GM23338 (cell line): Measurements from ENCODE around the gene INS. TPM values are rescaled to one million over a fixed set of nuclear protein-coding genes. Genes with fewer than 3 reads are reported as not detected.
A peak's percentile ranks its signal among the peaks of the same experiment; 100 is the strongest.

Experiments
- ATAC-seq: fragments of 200-7000 bp; cut with Tn5 transposase; 3 replicates; pipeline ENCODE4 v1.9.1; 2020
- DNase-seq: peaks from one replicate; pipeline ENCODE4 v3.0.0-alpha.2; 2015; ENCODE audit warnings: low spot score
- H2AFZ ChIP-seq: fragments of 200-600 bp; sonication (generic); 2 replicates; pipeline ENCODE4 v1.8.0; 2016; ENCODE audit warnings: antibody characterized with exemption, mild to moderate bottlenecking, moderate library complexity
- H3F3A ChIP-seq: fragments of 200-600 bp; sonication (generic); replicated peaks from 2 replicates; pipeline ENCODE4 v1.8.0; 2017; ENCODE audit warnings: antibody characterized with exemption, mixed run types, low read depth
- H3K27ac ChIP-seq: fragments of 200-600 bp; sonication (generic); 2 replicates; pipeline ENCODE4 v1.6.1; 2016; ENCODE audit warnings: low read depth
- H3K27me3 ChIP-seq: fragments of 200-600 bp; sonication (generic); 2 replicates; pipeline ENCODE4 v1.8.0; 2016; ENCODE audit warnings: mild to moderate bottlenecking, mixed run types, moderate library complexity; ENCODE audit not compliant: insufficient read depth
- H3K36me3 ChIP-seq: fragments of 200-600 bp; sonication (generic); 2 replicates; pipeline ENCODE4 v1.8.0; 2016; ENCODE audit warnings: mild to moderate bottlenecking; ENCODE audit not compliant: insufficient read depth
- H3K4me1 ChIP-seq: fragments of 200-600 bp; sonication (generic); 2 replicates; pipeline ENCODE4 v1.8.0; 2016; ENCODE audit warnings: mild to moderate bottlenecking, moderate library complexity; ENCODE audit not compliant: insufficient read depth
- H3K4me2 ChIP-seq: fragments of 200-600 bp; sonication (generic); 2 replicates; pipeline ENCODE4 v1.7.1; 2017; ENCODE audit warnings: mixed run types
- H3K4me3 ChIP-seq: fragments of 200-600 bp; sonication (generic); 2 replicates; pipeline ENCODE4 v1.6.1; 2016; ENCODE audit warnings: mixed run types
- H3K79me2 ChIP-seq: fragments of 200-600 bp; sonication (generic); replicated peaks from 2 replicates; pipeline ENCODE4 v1.8.0; 2017; ENCODE audit warnings: mild to moderate bottlenecking; ENCODE audit not compliant: insufficient read depth
- H3K9me2 ChIP-seq: fragments of 200-600 bp; sonication (generic); 2 replicates; pipeline ENCODE4 v1.8.0; 2017; ENCODE audit not compliant: insufficient read depth
- H4K20me1 ChIP-seq: fragments of 200-600 bp; sonication (generic); replicated peaks from 2 replicates; pipeline ENCODE4 v1.8.0; 2017; ENCODE audit warnings: mild to moderate bottlenecking; ENCODE audit not compliant: insufficient read depth
- H3K27ac Mint-ChIP-seq: 2 replicates; pipeline ENCODE4 v1.8.0; 2020; ENCODE audit warnings: inconsistent platforms, mild to moderate bottlenecking, moderate library complexity, mixed read lengths
- H3K27me3 Mint-ChIP-seq: 3 replicates; pipeline ENCODE4 v1.8.0; 2022; ENCODE audit warnings: low read depth, mild to moderate bottlenecking, moderate library complexity, mixed read lengths, inconsistent platforms; ENCODE audit not compliant: insufficient read depth, poor library complexity
- H3K36me3 Mint-ChIP-seq: 3 replicates; pipeline ENCODE4 v1.8.0; 2021; ENCODE audit warnings: low read depth, mild to moderate bottlenecking, inconsistent platforms, moderate library complexity, mixed read lengths
- H3K4me1 Mint-ChIP-seq: 3 replicates; pipeline ENCODE4 v1.8.0; 2020; ENCODE audit warnings: mild to moderate bottlenecking, inconsistent platforms, mixed read lengths
- H3K4me3 Mint-ChIP-seq: 3 replicates; pipeline ENCODE4 v1.8.0; 2021; ENCODE audit warnings: moderate library complexity, mild to moderate bottlenecking, inconsistent platforms, mixed read lengths
- H3K9me3 Mint-ChIP-seq: 3 replicates; pipeline ENCODE4 v1.8.0; 2020; ENCODE audit warnings: moderate library complexity, mild to moderate bottlenecking, inconsistent platforms, mixed read lengths
- CTCF ChIP-seq, 2 experiments: fragments of 200-600 bp in 1 of 2; sonication (generic) in 1 of 2; conservative IDR thresholded peaks; 2 replicates each; pipeline versions ENCODE4 v1.5.1 to v1.6.1; 2016 to 2017; ENCODE audit warnings: antibody characterized with exemption in 2 of 2, low read depth in 2 of 2, mild to moderate bottlenecking in 2 of 2, moderate library complexity in 1 of 2
- ETS1 ChIP-seq: IDR thresholded peaks from 2 replicates; pipeline ENCODE4 v1.6.1; 2016; ENCODE audit warnings: antibody characterized with exemption
- JUNB ChIP-seq: IDR thresholded peaks from one replicate; pipeline ENCODE4 v1.6.1; 2016; ENCODE audit warnings: antibody characterized with exemption; ENCODE audit not compliant: unreplicated experiment
- NANOG ChIP-seq: IDR thresholded peaks from 2 replicates; pipeline ENCODE4 v1.6.1; 2016; ENCODE audit warnings: antibody characterized with exemption, borderline replicate concordance
- POLR2AphosphoS5 ChIP-seq: IDR thresholded peaks from 2 replicates; pipeline ENCODE4 v1.6.1; 2016; ENCODE audit warnings: antibody characterized with exemption, low read depth
- STAT1 ChIP-seq: IDR thresholded peaks from one replicate; pipeline ENCODE4 v1.6.1; 2016; ENCODE audit warnings: antibody characterized with exemption; ENCODE audit not compliant: unreplicated experiment
- ZNF114 ChIP-seq: fragments of 250-450 bp; sonication (Bioruptor Pico); IDR thresholded peaks from 2 replicates; pipeline ENCODE4 v1.5.0; 2020; ENCODE audit warnings: mild to moderate bottlenecking, moderate library complexity
- ZNF462 ChIP-seq: fragments of 250-450 bp; sonication (Bioruptor Pico); IDR thresholded peaks from 2 replicates; pipeline ENCODE4 v1.5.0; 2020; ENCODE audit warnings: mild to moderate bottlenecking, moderate library complexity
- polyA plus RNA-seq: library from polyadenylated mRNA; unstranded; fragments of >200 nt; fragmentation: Nextera tagmentation; extraction: Ambion mirVana; gene quantifications from 2 replicates; pipeline ENCODE4 v1.2.1, GENCODE V29; 2016
- total RNA-seq: library from RNA; depleted of rRNA; stranded (reverse); fragments of >200 nt; shearing (Covaris generic); gene quantifications from 2 replicates; pipeline ENCODE4 v1.2.3, GENCODE V29; 2014

The INS gene
- total and polyA plus RNA-seq, 2 experiments from 2014 or later = not detected

GRCh38 chr11:2123628-2123960 lies 37.4 kb downstream of the INS start (continued):
- no peak for TF ChIP-seq ETS1
- TF ChIP-seq ZNF114 = no peak
- no peak for TF ChIP-seq NANOG
- TF ChIP-seq POLR2AphosphoS5 = no peak
- TF ChIP-seq STAT1 = no peak

GRCh38 chr11:2122907-2123627 lies 37.9 kb downstream of the INS start:
- H3K79me2 ChIP-seq = no peaks in the 10 kb centered on the region
- H3K4me2 ChIP-seq = no peak overlapping the region
- ATAC-seq (no peak; the same call in 2 of the 3 replicates), DNase-seq (no peak)
- H3K9me2 ChIP-seq = no peaks in the 10 kb centered on the region
- no peak for TF ChIP-seq POLR2AphosphoS5
- TF ChIP-seq CTCF (conservative IDR thresholded peaks at IDR 0.05; ENCODE audit: low read depth in 2 of 2) = peak in 1 of 2 experiments; percentile 37; a peak in 2 of 4 replicates
- no peaks in the 10 kb centered on the region for H3F3A ChIP-seq
- Mint-ChIP-seq H3K4me3 (no peak overlapping the region), H3K27ac (no peak overlapping the region), H3K9me3 (no peaks in the 10 kb centered on the region; the same call in 1 of the 3 replicates), H3K36me3 (no peaks in the 10 kb centered on the region), H3K4me1 (peaks cover 4% of the 10 kb centered on the region; the same call in 1 of the 3 replicates), H3K27me3 (peaks cover 10% of the 10 kb centered on the region)
- H3K27ac ChIP-seq = no peak overlapping the region
- H3K36me3 ChIP-seq = no peaks in the 10 kb centered on the region
- H3K4me3 ChIP-seq = no peak overlapping the region
- H2AFZ ChIP-seq = no peak overlapping the region
- H3K4me1 ChIP-seq = no peaks in the 10 kb centered on the region; the same call in 1 of the 2 replicates
- H3K27me3 ChIP-seq = no peaks in the 10 kb centered on the region
- no peaks in the 10 kb centered on the region for H4K20me1 ChIP-seq

GRCh38 chr11:2122222-2122906 lies 38.6 kb downstream of the INS start:
- peaks cover 2% of the 10 kb centered on the region for H3K36me3 Mint-ChIP-seq
- no peaks in the 10 kb centered on the region; the same call in 1 of the 2 replicates for H3K4me1 ChIP-seq
- peaks cover 4% of the 10 kb centered on the region; the same call in 1 of the 3 replicates for H3K4me1 Mint-ChIP-seq
- DNase-seq (no peak), ATAC-seq (peak; percentile 79)
- H3K36me3 ChIP-seq = no peaks in the 10 kb centered on the region
- H4K20me1 ChIP-seq = no peaks in the 10 kb centered on the region
- H3K9me2 ChIP-seq = no peaks in the 10 kb centered on the region
- no peaks in the 10 kb centered on the region for H3F3A ChIP-seq
- no peak overlapping the region for H3K4me2 ChIP-seq
- no peak overlapping the region for H3K27ac Mint-ChIP-seq
- no peak overlapping the region for H2AFZ ChIP-seq
- H3K9me3 Mint-ChIP-seq = peaks cover 6% of the 10 kb centered on the region
- H3K4me3 Mint-ChIP-seq = no peak overlapping the region
- peaks cover 10% of the 10 kb centered on the region for H3K27me3 Mint-ChIP-seq
- no peak overlapping the region for H3K4me3 ChIP-seq
- no peaks in the 10 kb centered on the region for H3K79me2 ChIP-seq
- no peak overlapping the region for H3K27ac ChIP-seq
- H3K27me3 ChIP-seq = no peaks in the 10 kb centered on the region
- TF ChIP-seq ZNF462 (no peak), JUNB (no peak), ETS1 (no peak)
